A549 treated with ZK216348 at 1 μM for 4 hours (cell line): ENCODE measurements around the gene SLC16A11. TPM values are rescaled to one million over a fixed set of nuclear protein-coding genes. Genes with fewer than 3 reads are reported as not detected.

Source experiments
- total RNA-seq: library from RNA; stranded (reverse); fragments of 200-300 nt; extraction: Qiagen RNA extraction; gene quantifications from 5 replicates; pipeline ENCODE4 v1.2.3, GENCODE V29; 2022; ENCODE audit warnings: low read depth

Gene SLC16A11
- not detected in 5 replicates for total RNA-seq

GRCh38 chr17:7043497-7044198 is at the start of gene SLC16A11:
Gene SLC16A11 (minus strand): TSS chr17:7044092. CDS start chr17:7043513, 579 bp downstream.

GRCh38 chr17:7079581-7080455 is 35.9 kb upstream of the SLC16A11 start, which contains the start of gene CLEC10A:
Gene CLEC10A (minus strand): TSS chr17:7080251. CDS start chr17:7078812, 1,439 bp downstream.

GRCh38 chr17:7035591-7036368 is 8.1 kb downstream of the SLC16A11 start, which contains the start of gene SLC16A13:
Gene SLC16A13 (plus strand): TSS chr17:7036015. CDS start chr17:7036383, 368 bp downstream.

GRCh38 chr17:7022781-7023571 is 20.9 kb downstream of the SLC16A11 start, which contains the start of gene BCL6B:
Gene BCL6B (plus strand): TSS chr17:7023050. CDS start chr17:7023672, 622 bp downstream.

GRCh38 chr17:6995500-6996255 is 48.2 kb downstream of the SLC16A11 start, which contains the start of gene ALOX12:
Gene ALOX12 (plus strand): TSS chr17:6996049. CDS start chr17:6996118, 69 bp downstream.

Other genes with a start within 250 kb of the SLC16A11 start
- gene TEKT1, start 212.4 kb downstream of the SLC16A11 start, total RNA-seq, result 0.12 to 0.21 TPM in 2 of 5 replicates, not detected in the others
- not detected in 5 replicates for gene ALOX12, start 48.0 kb downstream of the SLC16A11 start, total RNA-seq
- 408 to 509 TPM (median 429 TPM) in 5 replicates for gene RNASEK, start 31.5 kb downstream of the SLC16A11 start, total RNA-seq
- not detected in 5 replicates for gene BCL6B, start 21.0 kb downstream of the SLC16A11 start, total RNA-seq
- gene SLC16A13, start 8.1 kb downstream of the SLC16A11 start, total RNA-seq, result 5.7 to 13.1 TPM (median 10.9 TPM) in 5 replicates
- not detected in 5 replicates for gene CLEC10A, start 36.2 kb upstream of the SLC16A11 start, total RNA-seq
- 0.17 TPM in 1 of 5 replicates, not detected in the others for gene ASGR2, start 70.7 kb upstream of the SLC16A11 start, total RNA-seq
- gene ASGR1, start 135.3 kb upstream of the SLC16A11 start, total RNA-seq, result 0.69 to 2.2 TPM (median 1.1 TPM) in 5 replicates
- 5.1 to 8.9 TPM (median 7.9 TPM) in 5 replicates for gene DLG4, start 175.7 kb upstream of the SLC16A11 start, total RNA-seq
- 303 to 481 TPM (median 423 TPM) in 5 replicates for gene ACADVL, start 175.8 kb upstream of the SLC16A11 start, total RNA-seq
- gene DVL2, start 190.4 kb upstream of the SLC16A11 start, total RNA-seq, result 23.8 to 44.5 TPM (median 38.9 TPM) in 5 replicates
- gene PHF23, start 195.4 kb upstream of the SLC16A11 start, total RNA-seq, result 82.5 to 108 TPM (median 92.1 TPM) in 5 replicates
- gene GABARAP, start 198.4 kb upstream of the SLC16A11 start, total RNA-seq, result 646 to 813 TPM (median 659 TPM) in 5 replicates
- 216 to 257 TPM (median 229 TPM) in 5 replicates for gene CTDNEP1, start 207.6 kb upstream of the SLC16A11 start, total RNA-seq
- gene ELP5, start 208.1 kb upstream of the SLC16A11 start, total RNA-seq, result 101 to 153 TPM (median 123 TPM) in 5 replicates
- 0.29 to 2.9 TPM (median 1.6 TPM) in 5 replicates for gene CLDN7, start 218.4 kb upstream of the SLC16A11 start, total RNA-seq
- gene SLC2A4, start 237.6 kb upstream of the SLC16A11 start, total RNA-seq, result 0.20 to 0.42 TPM (median 0.27 TPM) in 5 replicates